Kidney tubule cell (primary cell): Measurements from ENCODE around the gene ADGRG2.

Experiments
- DNase-seq: peaks from one replicate; pipeline ENCODE4 v3.0.0-alpha.2; 2018; ENCODE audit warnings: low spot score

ADGRG2 gene

GRCh38 chrX:19121898-19122640, at the start of gene ADGRG2:
TSS of gene ADGRG2 (minus strand) at chrX:19122468. CDS start at chrX:19068834, 53,634 bp downstream.
- DNase-seq, result no peak

DNA sequence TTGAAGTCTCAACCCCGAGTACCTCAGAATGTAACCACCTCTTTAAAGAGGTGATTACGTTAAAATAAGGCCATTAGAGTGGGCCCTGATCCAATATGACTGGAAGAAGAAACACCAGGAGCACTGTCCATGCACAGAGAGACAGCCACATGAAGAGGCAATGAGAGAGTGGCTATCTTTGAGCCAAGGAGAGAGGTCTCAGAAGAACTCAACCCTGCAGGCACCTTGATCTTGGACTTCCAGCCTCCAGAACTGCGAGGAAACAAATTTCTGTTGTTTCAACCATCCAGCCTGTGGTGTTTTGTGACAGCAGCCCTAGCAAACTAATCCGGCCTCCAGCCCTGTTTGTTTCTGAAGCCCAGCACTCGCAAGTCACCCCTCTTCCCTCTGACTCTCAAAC, 46.3 kb upstream of the ADGRG2 start:
- DNase-seq, result no peak

- DNase-seq, result no peak
These were observed 40.6 kb upstream of the ADGRG2 start for GRCh38 chrX:19162851-19163250.

DNA sequence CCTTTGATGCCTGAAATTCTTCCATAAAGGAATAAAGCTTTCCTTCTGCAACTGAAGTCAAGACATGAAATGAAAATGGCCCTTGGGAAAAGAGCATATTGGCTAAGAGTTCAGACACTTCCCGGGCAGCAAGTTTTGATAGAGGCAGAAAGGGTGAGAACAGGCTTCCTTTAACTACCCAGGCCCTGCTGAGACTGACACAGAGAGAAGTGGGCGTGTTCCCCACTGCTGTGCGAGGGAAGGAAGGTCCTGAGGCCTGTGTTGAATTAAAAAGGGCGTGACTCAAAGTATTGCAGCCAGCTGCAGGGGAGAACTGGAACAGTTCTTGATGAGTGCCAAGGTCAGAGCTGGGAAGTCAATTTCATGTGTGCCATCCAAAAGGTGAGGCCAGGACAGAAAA, 33.9 kb upstream of the ADGRG2 start:
- DNase-seq, result no peak

DNA sequence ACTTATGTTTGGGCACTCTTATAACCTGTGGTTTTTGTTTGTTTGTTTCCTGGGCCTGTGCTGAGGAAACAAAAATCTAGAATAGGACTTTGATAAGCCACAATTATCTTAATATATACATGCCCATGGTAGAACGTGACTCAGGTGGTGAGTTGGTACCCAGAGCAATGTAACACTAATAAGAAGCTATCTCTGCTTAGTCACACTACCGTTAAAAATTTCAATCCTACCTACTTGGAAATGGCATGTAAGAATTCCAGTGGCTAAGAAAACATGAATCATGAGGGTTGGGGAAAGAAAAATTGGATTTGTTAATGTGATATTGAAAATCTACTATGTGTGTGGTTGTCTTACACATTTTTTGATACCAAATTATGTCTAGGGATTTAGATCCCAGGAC, 30.5 kb upstream of the ADGRG2 start:
- peak; percentile 50 for DNase-seq

DNA sequence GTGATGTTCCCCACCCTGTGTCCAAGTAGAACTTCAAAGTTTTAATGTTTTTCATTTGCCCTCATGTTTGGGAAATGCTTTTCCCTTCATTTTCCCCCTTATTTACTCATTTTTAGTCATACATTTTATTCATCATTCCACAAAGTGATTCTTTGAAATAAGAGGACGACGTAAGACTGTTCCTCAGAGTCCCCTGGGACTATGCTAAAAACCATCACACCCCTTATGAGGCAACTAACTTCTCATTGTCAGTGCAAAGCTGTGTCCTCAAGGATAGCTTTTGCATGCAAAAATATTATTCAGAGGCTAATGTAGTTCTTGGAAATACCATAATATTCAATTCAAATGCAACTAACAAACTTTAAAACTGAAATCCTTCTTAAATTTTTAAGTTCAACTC, 14.8 kb upstream of the ADGRG2 start:
- no peak for DNase-seq

GRCh38 chrX:19133784-19134183, 11.5 kb upstream of the ADGRG2 start:
- DNase-seq, result no peak

GRCh38 chrX:19133231-19133630, 11.0 kb upstream of the ADGRG2 start:
- no peak for DNase-seq

DNA sequence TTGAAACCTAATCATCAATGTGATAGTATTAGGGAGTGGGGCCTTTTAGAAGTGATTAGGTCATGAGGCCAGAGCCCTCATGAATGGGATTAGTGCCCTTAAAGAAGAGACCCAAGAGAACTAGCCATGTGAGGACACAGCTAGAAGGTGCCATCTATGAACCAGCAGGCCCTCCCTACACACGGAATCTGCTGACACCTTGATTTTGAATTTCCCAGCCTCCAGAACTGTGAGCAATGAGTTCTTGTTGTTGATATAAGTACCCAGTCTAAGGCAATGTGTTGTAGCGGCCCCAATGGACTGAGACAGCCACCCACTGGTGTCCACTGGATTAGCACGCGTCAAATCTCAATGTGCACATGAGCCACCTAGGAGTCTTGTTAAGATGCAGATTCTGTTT, 8.4 kb upstream of the ADGRG2 start:
- DNase-seq, result no peak

DNA sequence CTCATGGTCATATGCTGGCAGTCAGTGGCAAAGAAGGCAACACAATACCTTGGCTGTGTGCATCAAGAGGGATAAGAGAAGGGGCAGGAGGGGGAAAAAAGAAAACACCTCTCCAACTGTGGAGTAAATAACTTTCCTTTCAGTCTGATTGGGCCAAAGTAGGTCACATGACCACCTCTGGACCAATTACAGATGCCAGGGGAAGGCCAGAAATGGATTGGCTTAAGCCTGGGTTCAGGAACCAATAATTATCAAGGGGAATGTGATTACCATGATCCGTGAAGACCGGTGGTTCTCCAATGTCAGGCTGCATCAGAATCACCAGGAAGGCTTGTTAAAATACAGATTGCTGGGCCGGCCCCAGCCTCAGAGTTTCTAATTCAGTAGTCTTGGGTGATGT, 7.4 kb upstream of the ADGRG2 start:
- DNase-seq, result no peak

GRCh38 chrX:19127649-19128168, 5.4 kb upstream of the ADGRG2 start:
- no peak for DNase-seq

GRCh38 chrX:19122641-19123009, 357 bp upstream of the ADGRG2 start:
- DNase-seq, result no peak

GRCh38 chrX:19121466-19121865, 802 bp downstream of the ADGRG2 start:
- no peak for DNase-seq

GRCh38 chrX:19110642-19111041, 11.6 kb downstream of the ADGRG2 start:
- DNase-seq, result no peak

DNA sequence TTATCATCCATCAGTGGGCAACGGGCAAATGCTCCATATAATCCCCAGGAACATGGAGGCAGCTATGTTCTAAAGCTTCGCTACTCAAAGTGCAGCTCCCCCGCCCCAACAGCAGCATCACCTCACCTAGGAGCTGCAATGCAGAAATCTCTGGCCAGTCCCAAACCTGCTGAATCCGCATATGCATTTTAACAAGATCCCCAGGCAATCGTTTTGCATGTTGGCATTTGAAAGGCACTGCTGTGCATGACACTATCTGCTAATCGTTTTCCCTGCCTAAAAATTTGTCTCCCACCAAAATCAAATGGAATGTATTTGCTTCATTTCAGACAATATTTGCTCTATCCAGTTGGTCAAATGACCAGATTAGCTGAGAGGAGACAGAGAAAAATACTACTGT, 15.2 kb downstream of the ADGRG2 start:
- DNase-seq, result no peak

DNA sequence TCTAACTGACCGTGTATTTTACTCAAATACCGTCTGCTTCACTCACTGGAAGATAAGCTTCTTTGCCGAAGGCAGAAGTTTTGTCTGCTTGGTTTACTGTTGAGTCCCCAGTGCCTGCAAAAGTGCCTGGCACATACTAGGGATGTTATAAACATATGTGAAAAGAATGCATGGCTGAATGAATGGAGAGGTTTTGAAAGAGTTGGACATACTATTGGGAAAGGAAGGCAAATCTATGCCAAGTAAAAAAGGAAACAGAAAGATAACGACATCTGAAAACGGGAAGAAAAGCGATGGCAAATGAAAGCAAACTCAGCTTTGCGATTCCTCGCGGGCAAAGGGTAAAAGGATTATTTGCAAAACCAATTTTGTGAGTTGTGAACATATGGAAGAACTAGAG, 21.7 kb downstream of the ADGRG2 start:
- DNase-seq, result no peak

GRCh38 chrX:19097553-19098283, 24.6 kb downstream of the ADGRG2 start:
- no peak for DNase-seq

DNA sequence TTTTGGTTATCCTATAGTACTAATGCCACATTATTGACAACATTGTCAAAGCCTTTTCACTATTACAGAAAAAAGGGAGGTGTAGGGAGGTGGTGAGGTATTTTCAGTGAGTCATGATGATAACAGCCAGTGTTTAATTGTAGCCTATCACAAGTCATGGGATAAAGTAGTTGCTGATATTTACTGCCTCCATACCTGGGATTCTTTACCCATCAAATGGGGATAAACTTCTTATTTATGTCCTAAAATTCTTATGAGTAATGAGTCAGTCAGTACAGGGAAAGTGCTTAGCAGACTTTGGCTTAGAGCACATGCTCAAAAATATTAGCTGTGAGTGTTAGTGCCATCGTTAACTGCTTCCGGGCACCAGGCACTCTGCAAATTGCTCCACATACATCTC, 25.7 kb downstream of the ADGRG2 start:
- no peak for DNase-seq

GRCh38 chrX:19094654-19095053, 27.6 kb downstream of the ADGRG2 start:
- no peak for DNase-seq

GRCh38 chrX:19091596-19091995, 30.7 kb downstream of the ADGRG2 start:
- no peak for DNase-seq

DNA sequence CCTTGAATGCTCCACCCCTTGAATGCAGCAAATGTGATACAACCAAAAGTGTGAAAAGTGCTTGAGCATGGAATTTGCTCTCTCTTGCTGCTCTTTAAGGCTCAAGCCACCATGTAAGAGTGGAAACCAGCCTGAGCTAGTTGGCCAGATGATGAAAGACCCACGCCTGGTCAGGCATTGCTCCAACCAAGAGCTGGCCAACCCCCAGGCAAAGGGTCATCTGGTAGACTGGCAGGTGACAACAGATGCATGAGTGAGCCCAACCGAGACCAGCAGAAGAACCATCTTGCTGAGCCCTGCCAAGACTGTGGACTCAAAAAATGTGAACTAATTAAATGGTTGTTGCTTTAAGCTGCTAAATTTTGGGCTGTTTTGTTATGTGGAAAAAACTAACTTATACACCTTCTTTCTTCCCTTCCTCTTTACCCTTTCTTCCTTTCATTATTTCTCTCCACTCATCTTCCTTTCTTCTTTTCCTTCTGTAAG, 32.7 kb downstream of the ADGRG2 start:
- DNase-seq, result no peak

DNA sequence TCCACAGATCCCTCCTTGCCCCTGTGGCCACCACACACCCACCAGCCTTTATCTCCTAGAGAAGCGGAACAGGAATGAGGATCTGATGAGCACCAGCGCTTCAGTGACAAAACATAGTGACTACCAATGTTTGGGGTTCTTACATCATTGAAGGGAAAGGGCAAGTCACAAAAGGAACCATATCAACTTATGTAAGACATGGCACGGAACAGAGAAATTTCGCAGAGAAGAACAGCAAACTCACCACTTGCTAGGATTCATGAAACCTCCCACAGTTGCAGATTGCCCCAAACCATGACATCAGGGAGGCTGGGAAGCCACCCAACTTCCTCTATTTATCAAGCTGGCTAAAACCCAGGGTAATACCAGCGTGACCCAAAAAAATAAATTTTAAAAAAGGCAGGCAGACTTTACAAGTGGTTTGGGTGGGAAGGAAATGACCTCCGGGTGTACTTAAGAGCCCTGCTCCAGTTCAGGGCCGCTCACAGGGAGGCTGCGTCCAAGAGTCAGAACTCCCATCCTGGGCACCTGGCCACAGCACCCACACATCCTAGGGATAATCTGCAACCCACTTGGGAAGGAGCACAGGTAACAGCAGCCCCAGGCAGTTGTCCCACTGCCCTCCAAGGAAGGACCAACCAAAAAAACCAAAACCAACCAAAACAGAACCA, 36.0 kb downstream of the ADGRG2 start:
- DNase-seq, result no peak

GRCh38 chrX:19085666-19086065, 36.6 kb downstream of the ADGRG2 start:
- DNase-seq, result no peak
